GM21717 (cell line): Measurements from ENCODE around the gene DDN.
A peak's percentile ranks its signal among the peaks of the same experiment; 100 is the strongest.

Source experiments
- ATAC-seq: cut with Tn5 transposase; IDR thresholded peaks from one replicate; pipeline ENCODE4 v1.9.1; 2021; ENCODE audit warnings: mild to moderate bottlenecking, moderate library complexity; ENCODE audit not compliant: unreplicated experiment

The DDN gene

GRCh38 chr12:48985475-48985897, 13.7 kb downstream of the DDN start:
- no peak for ATAC-seq

GRCh38 chr12:48982397-48983080, 16.6 kb downstream of the DDN start:
- no peak for ATAC-seq

GRCh38 chr12:48981757-48982157, 17.4 kb downstream of the DDN start:
- ATAC-seq, result no peak

GRCh38 chr12:48980953-48981756, 18.0 kb downstream of the DDN start:
- no peak for ATAC-seq

- no peak for ATAC-seq
These were observed 18.7 kb downstream of the DDN start for GRCh38 chr12:48980389-48980952.

- ATAC-seq, result no peak
These were observed 19.4 kb downstream of the DDN start for GRCh38 chr12:48979602-48980388.

GRCh38 chr12:48978741-48979601, 20.2 kb downstream of the DDN start:
- ATAC-seq, result no peak

- ATAC-seq, result peak; percentile 9
These were observed 20.9 kb downstream of the DDN start, which contains the start of gene WNT1 for GRCh38 chr12:48978291-48978740. WNT1 (plus strand) TSS chr12:48978322; CDS start chr12:48978651, 329 bp downstream.

GRCh38 chr12:48977290-48978281, 21.6 kb downstream of the DDN start:
- ATAC-seq, result peak; percentile 47

- ATAC-seq, result no peak
These were observed 25.1 kb downstream of the DDN start for GRCh38 chr12:48973941-48974673.

- no peak for ATAC-seq
These were observed 25.6 kb downstream of the DDN start for GRCh38 chr12:48973531-48973930.

GRCh38 chr12:48972952-48973483, 26.2 kb downstream of the DDN start:
- ATAC-seq, result no peak

- ATAC-seq, result no peak
These were observed 26.8 kb downstream of the DDN start for GRCh38 chr12:48972213-48972951.

- ATAC-seq, result no peak
These were observed 28.4 kb downstream of the DDN start for GRCh38 chr12:48970702-48971334.

GRCh38 chr12:48969833-48970701, 29.1 kb downstream of the DDN start:
- ATAC-seq, result no peak
